Stimulated activated CD8-positive, alpha-beta memory T cell treated with anti-CD3 and anti-CD28 coated beads, Interleukin-7, amount 100 ng/mL, for 1 hour (primary cell): ENCODE data around the gene C4B.
"Not testable (repeated sequence)": the region's sequence is repeated elsewhere in the genome, so short reads cannot be mapped to it uniquely, and the experiment has no call there.

ENCODE experiments used
- DNase-seq, 2 donors: peaks; one replicate each; pipeline ENCODE4 v3.0.0-alpha.2; 2020; ENCODE audit warnings: low read depth in 2 of 2

The C4B gene

GRCh38 chr6:32035283-32036013 is 20.9 kb downstream of the C4B start:
- not testable (repeated sequence) for DNase-seq

DNA sequence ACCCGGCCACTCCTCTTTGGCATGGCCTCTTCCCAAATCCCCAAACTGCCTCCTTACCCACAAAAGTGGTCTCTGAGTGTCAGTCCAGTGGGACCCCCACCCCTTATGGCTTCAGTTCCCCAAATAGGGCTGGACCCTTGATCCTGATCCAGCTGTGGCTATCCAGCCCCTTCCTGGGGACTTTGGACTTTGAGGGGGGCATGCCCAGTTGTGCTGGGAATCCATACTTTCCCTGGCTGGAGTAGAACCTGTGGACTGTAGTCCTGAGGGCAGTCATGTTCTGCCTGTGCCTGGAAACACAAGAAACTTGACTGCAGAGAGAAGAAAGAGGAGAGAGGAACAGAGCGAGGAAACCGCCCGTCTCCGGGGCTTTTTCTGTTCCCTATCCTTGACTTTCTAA is 22.5 kb downstream of the C4B start:
- DNase-seq = not testable (repeated sequence)

- DNase-seq = not testable (repeated sequence)
Observed at GRCh38 chr6:32037598-32038524, 23.3 kb downstream of the C4B start, which contains the start of gene CYP21A2. TSS of gene CYP21A2 (plus strand) at chr6:32038415. CDS start at chr6:32038423, 8 bp downstream.

DNA sequence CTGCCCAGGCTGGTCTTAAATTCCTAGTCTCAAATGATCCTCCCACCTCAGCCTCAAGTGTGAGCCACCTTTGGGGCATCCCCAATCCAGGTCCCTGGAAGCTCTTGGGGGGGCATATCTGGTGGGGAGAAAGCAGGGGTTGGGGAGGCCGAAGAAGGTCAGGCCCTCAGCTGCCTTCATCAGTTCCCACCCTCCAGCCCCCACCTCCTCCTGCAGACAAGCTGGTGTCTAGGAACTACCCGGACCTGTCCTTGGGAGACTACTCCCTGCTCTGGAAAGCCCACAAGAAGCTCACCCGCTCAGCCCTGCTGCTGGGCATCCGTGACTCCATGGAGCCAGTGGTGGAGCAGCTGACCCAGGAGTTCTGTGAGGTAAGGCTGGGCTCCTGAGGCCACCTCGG is 24.3 kb downstream of the C4B start:
- not testable (repeated sequence) for DNase-seq

- not testable (repeated sequence) for DNase-seq
Observed at GRCh38 chr6:32039321-32040274, 25.0 kb downstream of the C4B start.

- not testable (repeated sequence) for DNase-seq
Observed at GRCh38 chr6:32040299-32041049, 25.9 kb downstream of the C4B start.

GRCh38 chr6:32041050-32041321 is 26.4 kb downstream of the C4B start:
- DNase-seq = not testable (repeated sequence)

DNA sequence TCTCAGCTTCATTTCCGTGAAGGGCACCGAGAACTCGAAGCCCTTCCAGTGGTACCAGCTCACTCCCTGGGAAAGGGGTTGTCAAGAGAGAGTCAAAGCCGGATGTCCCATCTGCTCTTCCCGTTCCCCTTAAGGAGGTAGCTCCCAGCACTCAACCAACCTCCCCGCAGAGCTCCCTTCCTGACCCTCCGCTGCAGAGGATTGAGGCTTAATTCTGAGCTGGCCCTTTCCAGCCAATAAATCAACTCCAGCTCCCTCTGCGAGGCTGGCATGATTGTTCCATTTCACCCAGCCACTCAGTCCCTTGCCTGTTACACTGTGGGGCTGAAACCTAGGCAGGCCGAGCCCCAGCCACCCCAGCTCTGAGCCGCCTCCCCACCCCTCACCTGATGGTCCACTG is 26.8 kb downstream of the C4B start:
- DNase-seq = not testable (repeated sequence)

- not testable (repeated sequence) for DNase-seq
Observed at GRCh38 chr6:32042276-32042675, 27.7 kb downstream of the C4B start.

DNA sequence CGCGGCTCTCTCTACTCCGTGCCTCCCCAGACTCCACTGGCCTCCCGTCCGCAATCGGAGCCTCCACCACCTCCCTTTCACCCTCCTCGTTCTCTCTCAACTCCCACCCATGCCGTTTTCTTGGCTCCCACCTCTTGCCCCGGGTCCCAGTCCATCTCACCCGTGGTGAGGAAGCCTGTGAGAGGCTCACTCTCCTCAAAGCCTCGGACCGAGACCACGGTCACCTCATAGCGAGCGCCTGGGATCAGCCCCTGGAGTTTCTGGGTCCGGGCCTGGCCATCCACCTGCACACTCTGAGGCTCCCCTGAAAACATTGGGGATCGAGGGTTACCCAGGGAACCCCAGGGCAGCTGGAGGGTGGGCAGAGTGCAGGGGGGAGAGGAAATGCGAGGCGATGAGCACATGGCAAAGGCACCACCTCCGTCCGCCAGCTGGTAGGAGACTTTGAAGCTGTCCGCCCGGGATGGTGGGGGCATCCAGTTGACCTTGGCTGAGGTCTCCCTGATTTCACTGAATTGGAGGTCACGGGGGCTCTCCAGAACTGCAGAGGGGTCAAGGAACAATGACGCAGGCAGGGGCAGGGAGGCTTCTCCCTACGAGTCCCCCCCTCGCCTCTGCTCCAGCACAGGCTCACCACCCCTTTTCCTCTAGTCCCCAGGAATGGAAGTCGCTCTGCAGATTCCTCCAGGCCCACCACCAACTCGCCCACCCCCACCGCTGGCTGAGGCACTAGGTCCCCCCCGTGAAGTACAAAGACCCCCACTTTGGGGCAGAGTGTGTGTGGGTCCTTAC is 29.2 kb downstream of the C4B start:
- not testable (repeated sequence) for DNase-seq

GRCh38 chr6:32044916-32045315 is 30.3 kb downstream of the C4B start:
- DNase-seq = not testable (repeated sequence)

DNA sequence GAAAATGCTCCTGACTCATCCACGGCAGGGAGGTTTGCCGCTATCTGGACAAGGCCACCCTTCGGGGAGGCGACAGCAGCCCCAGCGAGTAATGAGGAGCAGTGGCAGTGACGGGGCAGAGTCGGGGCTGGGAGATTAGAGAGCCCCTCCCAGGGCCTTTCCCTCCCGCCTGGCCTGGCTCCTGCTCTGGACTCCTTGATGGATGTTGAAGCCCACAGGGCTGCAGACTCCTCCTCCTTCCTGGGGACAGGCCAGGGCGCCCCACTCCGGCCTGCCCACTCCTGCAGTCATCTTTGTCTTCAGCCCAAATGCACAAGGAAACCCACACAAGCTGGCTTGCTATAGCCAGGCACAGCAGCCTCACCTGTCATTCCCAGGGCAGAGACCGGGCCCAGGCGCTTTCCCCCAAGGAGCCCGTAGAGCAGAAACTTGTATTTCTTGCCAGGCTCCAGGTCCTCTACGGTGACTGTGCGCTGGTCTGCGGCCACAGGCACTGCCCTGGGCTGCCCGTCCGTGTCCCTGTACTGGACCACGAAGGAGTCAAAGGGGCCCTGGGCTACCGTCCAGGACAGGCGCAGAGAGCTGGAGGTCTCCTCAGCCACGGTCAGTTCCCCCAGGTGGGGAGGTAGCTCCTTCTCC is 31.3 kb downstream of the C4B start:
- DNase-seq = no peak

DNA sequence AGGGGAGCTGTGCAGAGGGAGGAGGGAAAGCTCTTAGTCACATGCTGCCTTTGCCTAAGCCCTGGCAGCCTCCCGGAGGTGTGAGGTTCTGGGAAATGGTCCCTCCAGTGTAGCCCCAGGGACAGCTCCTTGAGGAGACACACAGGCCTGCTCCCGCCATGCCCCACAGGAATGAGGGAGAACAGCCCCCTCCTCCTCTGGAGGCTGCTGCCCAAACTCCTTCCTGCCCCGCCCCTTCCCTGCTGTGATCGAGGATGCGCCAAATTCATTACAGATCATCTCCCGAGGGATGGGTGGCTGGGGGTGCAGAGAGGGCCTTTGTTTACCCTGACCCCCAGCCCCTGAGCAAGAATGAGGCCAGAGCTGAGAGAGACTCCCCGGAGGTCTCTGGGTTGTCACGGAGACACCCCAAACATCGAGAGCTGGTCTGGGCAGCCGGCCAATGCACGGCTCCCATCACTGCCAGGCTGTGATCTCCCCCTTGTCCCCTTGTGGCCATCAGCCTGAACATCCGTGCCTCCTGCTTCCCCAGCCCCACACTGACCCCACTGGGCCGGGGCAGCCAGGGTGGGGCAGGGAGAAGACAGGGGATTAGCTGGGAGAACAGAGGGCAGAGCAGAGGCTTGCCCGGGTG is 32.0 kb downstream of the C4B start:
- no peak for DNase-seq

- no peak for DNase-seq
Observed at GRCh38 chr6:32047084-32047478, 32.5 kb downstream of the C4B start.

GRCh38 chr6:32047539-32047854 is 32.9 kb downstream of the C4B start:
- DNase-seq = no peak

- peak; percentile 39 to 54 for DNase-seq
Observed at GRCh38 chr6:32047855-32048766, 33.5 kb downstream of the C4B start.

- DNase-seq = not testable (repeated sequence)
Observed at GRCh38 chr6:32049149-32049548, 34.6 kb downstream of the C4B start.

DNA sequence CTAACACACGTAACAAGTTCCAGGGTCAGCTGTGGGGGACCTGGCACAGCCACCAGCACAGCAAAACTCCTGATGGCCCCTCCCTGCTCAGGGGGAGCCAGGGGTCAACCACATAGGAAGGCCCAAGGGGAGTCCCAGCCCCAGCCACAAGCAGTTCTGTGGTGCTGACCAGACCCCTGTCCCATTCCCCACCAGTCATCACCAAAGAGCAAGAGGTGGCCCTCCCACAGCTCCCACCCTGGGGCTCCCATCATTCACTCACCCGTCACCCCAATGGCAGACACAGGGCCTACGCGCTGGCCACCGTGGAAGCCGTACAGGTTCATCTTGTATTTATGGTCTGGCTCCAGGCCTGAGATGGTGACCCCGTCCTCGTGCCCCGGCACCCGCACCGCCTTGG is 35.1 kb downstream of the C4B start:
- not testable (repeated sequence) for DNase-seq
